Choroid plexus epithelial cell (primary cell): ENCODE results near the gene ASIC4.
A peak's percentile ranks its signal among the peaks of the same experiment; 100 is the strongest.

ENCODE experiments used
- DNase-seq: peaks from one replicate; pipeline ENCODE4 v3.0.0-alpha.2; 2010; ENCODE audit warnings: low read depth
- H3K4me3 ChIP-seq: 2 replicates; pipeline ENCODE4 v1.5.1; 2011; ENCODE audit warnings: low read depth, mild to moderate bottlenecking, control low read depth, low read length, moderate library complexity
- TF ChIP-seq, protein P1 (sequence below): conservative IDR thresholded peaks from 2 replicates; pipeline ENCODE4 v1.5.1; 2011; ENCODE audit warnings: low read depth, mild to moderate bottlenecking, control low read depth, inconsistent platforms, low read length, moderate library complexity

The ASIC4 gene

DNA sequence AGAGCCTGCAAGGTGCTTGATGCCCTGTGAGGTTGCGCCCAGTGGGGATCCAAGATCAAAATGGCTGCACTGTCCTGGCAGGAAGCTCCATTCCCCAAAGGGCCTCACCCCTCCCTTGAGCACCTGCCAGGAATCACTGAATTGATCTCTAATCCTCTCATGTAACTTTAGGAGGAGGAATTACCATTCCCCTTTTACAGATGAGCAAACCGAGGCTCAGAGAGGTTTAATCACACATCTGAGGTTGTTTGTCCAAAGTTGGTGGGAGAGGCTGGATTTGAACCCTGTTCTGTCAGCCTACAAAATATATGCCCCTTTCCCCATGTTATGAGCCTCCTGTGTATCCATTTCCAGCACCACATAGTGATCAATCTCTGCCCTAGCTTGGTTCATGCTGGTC lies 10.5 kb downstream of the ASIC4 start:
- TF ChIP-seq, protein P1, sequence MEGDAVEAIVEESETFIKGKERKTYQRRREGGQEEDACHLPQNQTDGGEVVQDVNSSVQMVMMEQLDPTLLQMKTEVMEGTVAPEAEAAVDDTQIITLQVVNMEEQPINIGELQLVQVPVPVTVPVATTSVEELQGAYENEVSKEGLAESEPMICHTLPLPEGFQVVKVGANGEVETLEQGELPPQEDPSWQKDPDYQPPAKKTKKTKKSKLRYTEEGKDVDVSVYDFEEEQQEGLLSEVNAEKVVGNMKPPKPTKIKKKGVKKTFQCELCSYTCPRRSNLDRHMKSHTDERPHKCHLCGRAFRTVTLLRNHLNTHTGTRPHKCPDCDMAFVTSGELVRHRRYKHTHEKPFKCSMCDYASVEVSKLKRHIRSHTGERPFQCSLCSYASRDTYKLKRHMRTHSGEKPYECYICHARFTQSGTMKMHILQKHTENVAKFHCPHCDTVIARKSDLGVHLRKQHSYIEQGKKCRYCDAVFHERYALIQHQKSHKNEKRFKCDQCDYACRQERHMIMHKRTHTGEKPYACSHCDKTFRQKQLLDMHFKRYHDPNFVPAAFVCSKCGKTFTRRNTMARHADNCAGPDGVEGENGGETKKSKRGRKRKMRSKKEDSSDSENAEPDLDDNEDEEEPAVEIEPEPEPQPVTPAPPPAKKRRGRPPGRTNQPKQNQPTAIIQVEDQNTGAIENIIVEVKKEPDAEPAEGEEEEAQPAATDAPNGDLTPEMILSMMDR, result no peak
- DNase-seq, result no peak
- no peak overlapping the region for H3K4me3 ChIP-seq

GRCh38 chr2:219525533-219526232 lies 11.4 kb downstream of the ASIC4 start:
- TF ChIP-seq, protein P1, result no peak
- DNase-seq, result no peak

DNA sequence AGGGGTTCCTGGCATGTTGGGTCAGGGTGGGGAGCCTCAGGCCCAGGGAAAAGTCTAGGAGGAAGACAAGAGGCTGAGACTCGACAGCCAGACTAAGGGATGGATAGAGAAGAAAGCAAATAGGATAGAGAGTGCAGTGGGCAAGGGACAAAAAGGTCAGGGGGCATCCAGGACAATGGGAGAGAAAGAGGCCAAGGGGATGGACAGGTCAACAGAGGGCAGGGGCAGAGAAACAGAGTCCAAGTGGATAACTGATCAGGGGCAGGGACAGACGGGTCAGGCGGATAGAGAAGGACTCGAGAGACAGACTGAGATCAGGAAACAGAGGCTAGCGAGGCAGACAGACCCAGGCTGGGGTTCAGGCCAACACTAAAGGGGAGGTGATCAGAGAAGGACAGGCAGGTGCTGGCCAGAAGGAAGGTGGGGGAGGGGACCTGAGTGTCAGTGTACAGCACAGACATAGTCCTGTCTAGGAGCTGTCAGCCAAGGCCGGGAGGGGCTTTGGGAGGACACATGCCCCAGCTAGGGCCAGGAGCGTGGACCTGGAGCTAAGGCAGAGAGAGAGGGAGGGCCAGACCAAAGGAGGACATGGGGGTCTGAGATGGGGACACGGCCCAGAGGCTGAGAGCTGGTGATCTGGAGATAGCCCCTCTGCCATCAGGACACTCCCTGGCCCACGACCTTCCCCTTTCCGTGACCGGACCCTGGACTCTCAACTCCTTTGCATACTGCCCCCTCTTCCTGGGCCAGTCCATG lies 12.2 kb downstream of the ASIC4 start:
- DNase-seq, result no peak
- TF ChIP-seq, protein P1, result no peak
- no peak overlapping the region for H3K4me3 ChIP-seq

More at GRCh38 chr2:219525533-219526232, 11.4 kb downstream of the ASIC4 start:
- H3K4me3 ChIP-seq, result no peak overlapping the region

DNA sequence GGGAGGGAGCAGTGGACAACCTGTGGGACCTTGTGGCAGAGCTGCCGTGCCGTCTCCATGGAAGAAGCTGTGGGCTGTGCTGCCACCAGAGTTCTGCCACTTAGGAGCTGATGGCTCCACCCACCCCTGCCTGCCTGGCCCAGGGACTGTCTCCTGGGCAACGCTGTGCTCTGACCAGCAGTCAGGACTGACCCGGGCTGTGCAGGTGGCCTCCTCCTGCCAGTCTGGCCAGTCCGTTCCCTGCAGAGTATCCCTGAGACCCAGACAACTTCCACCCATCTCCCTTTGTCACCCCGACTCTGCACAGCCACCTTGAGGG lies 12.8 kb downstream of the ASIC4 start:
- H3K4me3 ChIP-seq, result no peak overlapping the region
- DNase-seq, result no peak
- TF ChIP-seq, protein P1, result no peak

DNA sequence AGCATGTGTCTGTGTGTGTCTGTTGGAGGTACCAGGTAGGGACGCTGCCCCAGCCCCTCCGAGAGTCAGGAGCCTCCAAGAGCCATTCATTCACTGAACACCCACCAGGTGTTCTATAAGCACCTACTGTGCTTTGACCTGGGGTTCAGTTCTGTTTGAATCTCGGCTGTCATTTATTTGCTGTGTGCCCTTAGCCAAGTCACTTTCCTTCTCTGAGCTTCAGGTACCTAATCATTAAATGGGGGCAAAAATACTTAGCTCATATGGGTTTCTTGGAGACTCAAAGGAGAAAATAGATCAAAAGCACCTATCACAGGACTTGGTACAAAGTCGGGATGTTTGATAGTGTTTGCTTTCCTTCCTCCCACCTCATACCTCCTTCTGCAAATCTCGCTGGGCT lies 13.2 kb downstream of the ASIC4 start:
- H3K4me3 ChIP-seq, result no peak overlapping the region
- TF ChIP-seq, protein P1, result no peak
- DNase-seq, result no peak

GRCh38 chr2:219530048-219530963 lies 16.0 kb downstream of the ASIC4 start:
- peak; percentile 88 for DNase-seq
- TF ChIP-seq, protein P1, result peak; percentile 96
- no peak overlapping the region for H3K4me3 ChIP-seq
